SH-SY5Y (cell line): ENCODE results near the gene BUD23.

Source experiments
- GATA2 ChIP-seq: IDR thresholded peaks from 2 replicates; pipeline ENCODE4 v1.6.1; 2011; ENCODE audit warnings: mild to moderate bottlenecking, low read depth, low read length
- GATA3 ChIP-seq: IDR thresholded peaks from 2 replicates; pipeline ENCODE4 v1.6.1; 2011; ENCODE audit warnings: low read depth, mild to moderate bottlenecking, low read length, moderate library complexity

Gene BUD23

GRCh38 chr7:73652541-73652949, 30.9 kb upstream of the BUD23 start:
- TF ChIP-seq GATA3 (no peak), GATA2 (no peak)

GRCh38 chr7:73659983-73660382, 23.4 kb upstream of the BUD23 start:
- TF ChIP-seq GATA3 (no peak), GATA2 (no peak)

- no peak for TF ChIP-seq GATA2
- TF ChIP-seq GATA3: no peak
Measured at GRCh38 chr7:73663033-73663432, 20.4 kb upstream of the BUD23 start.

GRCh38 chr7:73667344-73668102, 15.9 kb upstream of the BUD23 start, which contains the start of gene VPS37D:
VPS37D (plus strand) TSS chr7:73667831; CDS start chr7:73667959, 128 bp downstream.
- TF ChIP-seq GATA3 (no peak), GATA2 (no peak)

- TF ChIP-seq GATA3: no peak
Measured at GRCh38 chr7:73668103-73668885, 15.1 kb upstream of the BUD23 start.

GRCh38 chr7:73668886-73669230, 14.5 kb upstream of the BUD23 start:
- TF ChIP-seq GATA3 (no peak), GATA2 (no peak)

- TF ChIP-seq GATA2 (no peak), GATA3 (no peak)
Measured at GRCh38 chr7:73669288-73669701, 14.1 kb upstream of the BUD23 start.

GRCh38 chr7:73669858-73670385, 13.5 kb upstream of the BUD23 start:
- TF ChIP-seq GATA2: no peak
- no peak for TF ChIP-seq GATA3

- TF ChIP-seq GATA2: no peak
- no peak for TF ChIP-seq GATA3
Measured at GRCh38 chr7:73671322-73671661, 12.1 kb upstream of the BUD23 start.

GRCh38 chr7:73671857-73672445, 11.4 kb upstream of the BUD23 start:
- TF ChIP-seq GATA3 (no peak), GATA2 (no peak)

- no peak for TF ChIP-seq GATA3
- TF ChIP-seq GATA2: no peak
Measured at GRCh38 chr7:73674468-73675124, 8.8 kb upstream of the BUD23 start.

- TF ChIP-seq GATA2 (no peak), GATA3 (no peak)
Measured at GRCh38 chr7:73678862-73679261, 4.5 kb upstream of the BUD23 start.

GRCh38 chr7:73679709-73680108, 3.7 kb upstream of the BUD23 start:
- TF ChIP-seq GATA3: no peak
- TF ChIP-seq GATA2: no peak

- TF ChIP-seq GATA2 (no peak), GATA3 (no peak)
Measured at GRCh38 chr7:73680501-73680900, 2.9 kb upstream of the BUD23 start.
